DMS53 treated with DMSO at 0.1 percent for 48 hours (cell line): ENCODE results near the gene TBC1D3D.
"Not testable (repeated sequence)": the region's sequence is repeated elsewhere in the genome, so short reads cannot be mapped to it uniquely, and the experiment has no call there.

Experiments used
- DNase-seq: peaks from one replicate; lab custom pipeline; 2025; ENCODE audit not compliant: unreplicated experiment; lab: John Stamatoyannopoulos, UW

The TBC1D3D gene

DNA sequence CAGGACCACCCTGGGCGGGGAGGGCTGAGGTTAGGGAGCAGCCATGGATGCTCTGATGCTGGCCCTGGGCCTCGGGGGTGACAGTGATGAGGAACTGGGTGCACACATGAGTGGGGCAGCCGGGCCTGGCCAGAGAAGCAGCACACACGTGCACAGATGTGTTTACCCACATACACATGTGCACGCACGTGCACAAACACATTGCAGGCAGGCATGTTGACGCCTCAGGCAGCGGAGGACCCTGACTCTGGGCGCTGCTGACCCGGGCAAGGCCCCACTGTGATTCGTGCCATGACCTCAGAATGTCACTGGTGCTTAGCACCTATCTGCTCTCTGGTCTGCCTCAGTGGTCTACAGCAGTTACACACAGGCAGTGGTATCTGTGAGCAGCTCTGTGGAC lies at the start of gene TBC1D3D:
Gene TBC1D3D (plus strand): TSS at position 301 of the 400 bp plus-strand sequence. CDS start 1,585 bp downstream, outside the sequence.
- DNase-seq, result not testable (repeated sequence)

GRCh38 chr17:37988960-37989359 lies 14.8 kb upstream of the TBC1D3D start, which contains the start of gene TBC1D3L:
Gene TBC1D3L, minus strand, starts transcription at chr17:37989060. Its CDS starts 1,540 bp downstream, at chr17:37987520.
- DNase-seq, result not testable (repeated sequence)
